GM19023 (cell line): ENCODE results near the gene HGF.
"Not testable (repeated sequence)": the region's sequence is repeated elsewhere in the genome, so short reads cannot be mapped to it uniquely, and the experiment has no call there.

Experiments
- ATAC-seq: cut with Tn5 transposase; IDR thresholded peaks from one replicate; pipeline ENCODE4 v1.9.1; 2021; ENCODE audit warnings: mild to moderate bottlenecking, moderate library complexity; ENCODE audit not compliant: unreplicated experiment

Gene HGF

GRCh38 chr7:81725003-81725811 lies 44.6 kb downstream of the HGF start:
- no peak for ATAC-seq

- not testable (repeated sequence) for ATAC-seq
These were observed 47.6 kb downstream of the HGF start for GRCh38 chr7:81722250-81722649.

GRCh38 chr7:81721437-81721836 lies 48.4 kb downstream of the HGF start:
- no peak for ATAC-seq

GRCh38 chr7:81719865-81720264 lies 50.0 kb downstream of the HGF start:
- no peak for ATAC-seq

GRCh38 chr7:81715984-81716588 lies 53.8 kb downstream of the HGF start:
- no peak for ATAC-seq

GRCh38 chr7:81714306-81714705 lies 55.5 kb downstream of the HGF start:
- ATAC-seq: no peak

GRCh38 chr7:81710751-81711150 lies 59.1 kb downstream of the HGF start:
- no peak for ATAC-seq

GRCh38 chr7:81709836-81710235 lies 60.0 kb downstream of the HGF start:
- ATAC-seq: no peak

- no peak for ATAC-seq
These were observed 61.9 kb downstream of the HGF start for GRCh38 chr7:81707966-81708365.

GRCh38 chr7:81707196-81707595 lies 62.7 kb downstream of the HGF start:
- ATAC-seq: no peak

- ATAC-seq: no peak
These were observed 64.6 kb downstream of the HGF start for GRCh38 chr7:81705206-81705605.

- no peak for ATAC-seq
These were observed 65.3 kb downstream of the HGF start for GRCh38 chr7:81704595-81704994.

- no peak for ATAC-seq
These were observed 70.9 kb downstream of the HGF start for GRCh38 chr7:81698965-81699364.

- no peak for ATAC-seq
These were observed 75.1 kb downstream of the HGF start for GRCh38 chr7:81694711-81695110.

GRCh38 chr7:81693894-81694293 lies 76.0 kb downstream of the HGF start:
- no peak for ATAC-seq

- ATAC-seq: no peak
These were observed 76.8 kb downstream of the HGF start for GRCh38 chr7:81693080-81693479.

GRCh38 chr7:81692146-81692905 lies 77.5 kb downstream of the HGF start:
- ATAC-seq: no peak

- ATAC-seq: no peak
These were observed 78.5 kb downstream of the HGF start for GRCh38 chr7:81691199-81691821.

GRCh38 chr7:81690688-81691087 lies 79.2 kb downstream of the HGF start:
- ATAC-seq: no peak

GRCh38 chr7:81690251-81690650 lies 79.6 kb downstream of the HGF start:
- ATAC-seq: no peak

GRCh38 chr7:81688622-81689411 lies 81.0 kb downstream of the HGF start:
- no peak for ATAC-seq
